ENCODE measurements around the gene SPON1.

DNA sequence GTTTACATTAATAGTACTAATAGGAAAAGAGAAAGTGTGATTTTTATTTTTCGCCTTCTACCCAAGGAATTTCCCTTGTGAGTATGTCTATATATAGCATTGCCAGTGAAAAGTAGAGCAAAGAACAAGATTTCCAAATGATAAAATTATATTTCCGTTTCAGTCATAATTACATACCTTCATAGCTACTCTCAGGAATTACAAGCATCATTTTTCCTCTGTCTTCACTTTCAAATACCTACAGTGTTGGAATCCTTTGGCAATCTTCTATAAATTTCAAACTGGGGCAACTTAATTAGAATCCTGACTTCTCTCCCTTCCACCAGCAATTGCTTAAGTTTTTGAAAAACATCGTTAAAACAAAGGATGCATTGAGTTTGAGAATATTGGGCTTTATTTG is 35.5 kb upstream of the SPON1 start:
- TF ChIP-seq, protein P1, sequence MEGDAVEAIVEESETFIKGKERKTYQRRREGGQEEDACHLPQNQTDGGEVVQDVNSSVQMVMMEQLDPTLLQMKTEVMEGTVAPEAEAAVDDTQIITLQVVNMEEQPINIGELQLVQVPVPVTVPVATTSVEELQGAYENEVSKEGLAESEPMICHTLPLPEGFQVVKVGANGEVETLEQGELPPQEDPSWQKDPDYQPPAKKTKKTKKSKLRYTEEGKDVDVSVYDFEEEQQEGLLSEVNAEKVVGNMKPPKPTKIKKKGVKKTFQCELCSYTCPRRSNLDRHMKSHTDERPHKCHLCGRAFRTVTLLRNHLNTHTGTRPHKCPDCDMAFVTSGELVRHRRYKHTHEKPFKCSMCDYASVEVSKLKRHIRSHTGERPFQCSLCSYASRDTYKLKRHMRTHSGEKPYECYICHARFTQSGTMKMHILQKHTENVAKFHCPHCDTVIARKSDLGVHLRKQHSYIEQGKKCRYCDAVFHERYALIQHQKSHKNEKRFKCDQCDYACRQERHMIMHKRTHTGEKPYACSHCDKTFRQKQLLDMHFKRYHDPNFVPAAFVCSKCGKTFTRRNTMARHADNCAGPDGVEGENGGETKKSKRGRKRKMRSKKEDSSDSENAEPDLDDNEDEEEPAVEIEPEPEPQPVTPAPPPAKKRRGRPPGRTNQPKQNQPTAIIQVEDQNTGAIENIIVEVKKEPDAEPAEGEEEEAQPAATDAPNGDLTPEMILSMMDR (conservative IDR thresholded peaks at IDR 0.05; ENCODE audit: low read depth, low read length), result no peak
- no peak for TF ChIP-seq EZH2 (IDR thresholded peaks at IDR 0.05; ENCODE audit: low read length, unreplicated experiment)
